ENCODE measurements around the gene TMEM253.

The TMEM253 gene

GRCh38 chr14:21149641-21150367, 48.9 kb downstream of the TMEM253 start:
- DNase-seq (ENCODE audit: insufficient read length, low spot score) (no peak), FAIRE-seq (no peak)

Measured in GM19239 (cell line).